ENCODE data around the gene MIDN. TPM values are rescaled to one million over a fixed set of nuclear protein-coding genes. Genes with fewer than 3 reads are reported as not detected.

The MIDN gene
- total and polyA plus RNA-seq, 2 donors (not counting 3 experiments of a cell fraction or from before 2014, with no cell fraction given) = 20.0 to 85.9 TPM

- DNase-seq (ENCODE audit: low read depth, low spot score) (no peak), FAIRE-seq (no peak)
- peaks cover 38% of the 10 kb centered on the region for H3K4me1 ChIP-seq (ENCODE audit: control insufficient read depth, extremely low read depth, insufficient read depth, low read length)
- dilution Hi-C loops (cut with MboI; ENCODE audit: extremely low pct_ligation_motif_present, low sequenced_read_pairs) (no loop called here), intact Hi-C loops (cut with micrococcal nuclease) (no loop called here)
- peaks cover 13 to 26% of the 10 kb centered on the region in 2 experiments for H3K36me3 ChIP-seq (ENCODE audit: control insufficient read depth in 2 of 2, extremely low read depth in 1 of 2, insufficient read depth in 2 of 2, low read length in 2 of 2)
- H3K9me1 ChIP-seq (replicated peaks; ENCODE audit: control insufficient read depth, extremely low read depth, insufficient read depth, low read length) = no peaks in the 10 kb centered on the region
- H4K20me1 ChIP-seq (replicated peaks; ENCODE audit: control insufficient read depth, extremely low read depth, insufficient read depth, low read length) = no peaks in the 10 kb centered on the region
- no peaks in the 10 kb centered on the region for H3K9me3 ChIP-seq (replicated peaks; ENCODE audit: control insufficient read depth, insufficient read depth, low read length)
- H3K4me2 ChIP-seq (ENCODE audit: insufficient read depth, low read length) = no peak overlapping the region
- no peak for TF ChIP-seq MYC (IDR thresholded peaks at IDR 0.05; ENCODE audit: low read depth, low read length)
- no peaks in the 10 kb centered on the region for H3K27me3 ChIP-seq (ENCODE audit: control insufficient read depth in 2 of 2, insufficient read depth in 2 of 2, low read length in 2 of 2)
- no peak overlapping the region for H3K9ac ChIP-seq (replicated peaks; ENCODE audit: extremely low read depth, insufficient read depth, low read length)
- CTCF ChIA-PET = interaction anchor here (0.6 to 7.2 kb wide), 5 partner anchors 15 to 155 kb away, joined by 3 to 1001 read pairs (median 3); partner anchors contain the start of gene ATP5F1D
- no TSS peak for BruUV-seq (replicated peaks)
- H3K4me3 ChIP-seq (replicated peaks in 1 of 3; ENCODE audit: insufficient read depth in 1 of 3, low read depth in 1 of 3, low read length in 3 of 3) = no peak overlapping the region
- no peak overlapping the region for H3K27ac ChIP-seq (ENCODE audit: insufficient read depth, low read depth, low read length)
- H2AFZ ChIP-seq (ENCODE audit: low read depth, low read length) = no peak overlapping the region
- POLR2A ChIA-PET = interaction anchor here (0.6 to 1.5 kb wide), 27 partner anchors 9 to 375 kb away, joined by 3 to 87 read pairs (median 4); partner anchors contain the start of genes ATP5F1D, CBARP, REEP6 and RNU6-9
- H3K79me2 ChIP-seq (ENCODE audit: control insufficient read depth, insufficient read depth, low read length) = peaks cover 37% of the 10 kb centered on the region
These were observed 20.1 kb downstream of the MIDN start for GRCh38 chr19:1268226-1269064.

GRCh38 chr19:1269065-1269477 is 20.7 kb downstream of the MIDN start, which contains the start of gene CIRBP:
CIRBP (plus strand) TSS chr19:1269332; CDS start chr19:1270934, 1,602 bp downstream.
- no peak within 1 kb of the TSS for H2AFZ ChIP-seq (ENCODE audit: low read depth, low read length)
- dilution Hi-C loops (cut with MboI; ENCODE audit: extremely low pct_ligation_motif_present, low sequenced_read_pairs) = no loop called here
- no peaks in the 10 kb centered on the region for H3K9me3 ChIP-seq (replicated peaks; ENCODE audit: control insufficient read depth, insufficient read depth, low read length)
- H3K36me3 ChIP-seq (ENCODE audit: control insufficient read depth in 2 of 2, extremely low read depth in 1 of 2, insufficient read depth in 2 of 2, low read length in 2 of 2) = peaks cover 19 to 29% of the 10 kb centered on the region in 2 experiments
- no peaks in the 10 kb centered on the region for H3K9me1 ChIP-seq (replicated peaks; ENCODE audit: control insufficient read depth, extremely low read depth, insufficient read depth, low read length)
- DNase-seq (ENCODE audit: low read depth, low spot score) (peak; percentile 99), FAIRE-seq (peak; percentile 98)
- peaks cover 38% of the 10 kb centered on the region for H3K4me1 ChIP-seq (ENCODE audit: control insufficient read depth, extremely low read depth, insufficient read depth, low read length)
- H3K27ac ChIP-seq (ENCODE audit: insufficient read depth, low read depth, low read length) = peak within 1 kb of the TSS; percentile 93
- H3K4me2 ChIP-seq (ENCODE audit: insufficient read depth, low read length) = peak within 1 kb of the TSS; percentile 96
- H3K4me3 ChIP-seq (replicated peaks in 1 of 3; ENCODE audit: insufficient read depth in 1 of 3, low read depth in 1 of 3, low read length in 3 of 3) = peak within 1 kb of the TSS; percentile 61 to 90 (median 76)
- peaks cover 42% of the 10 kb centered on the region for H3K79me2 ChIP-seq (ENCODE audit: control insufficient read depth, insufficient read depth, low read length)
- H4K20me1 ChIP-seq (replicated peaks; ENCODE audit: control insufficient read depth, extremely low read depth, insufficient read depth, low read length) = no peaks in the 10 kb centered on the region
- TF ChIP-seq POLR2A (IDR thresholded peaks at IDR 0.05; ENCODE audit: low read depth, low read length) (peak; percentile 99), GATA2 (IDR thresholded peaks at IDR 0.05; ENCODE audit: insufficient read depth, insufficient read length, low read depth, low read length) (no peak), EZH2 (IDR thresholded peaks at IDR 0.05; ENCODE audit: borderline replicate concordance, low read depth, low read length, severe bottlenecking) (no peak), POLR2AphosphoS5 (IDR thresholded peaks at IDR 0.05; ENCODE audit: insufficient read depth, low read depth, low read length) (peak; percentile 100)
- CTCF ChIA-PET = interaction anchor here (0.6 to 7.2 kb wide), 6 partner anchors 11 to 156 kb away, joined by 3 to 1001 read pairs (median 3); partner anchors contain the start of gene ATP5F1D
- BruUV-seq (replicated peaks) = no TSS peak
- intact Hi-C loops (cut with micrococcal nuclease) = no loop called here
- H3K9ac ChIP-seq (replicated peaks; ENCODE audit: extremely low read depth, insufficient read depth, low read length) = peak within 1 kb of the TSS; percentile 97
- H3K27me3 ChIP-seq (ENCODE audit: control insufficient read depth in 2 of 2, insufficient read depth in 2 of 2, low read length in 2 of 2) = no peaks in the 10 kb centered on the region
- POLR2A ChIA-PET = interaction anchor here (0.6 to 1.5 kb wide), 26 partner anchors 9 to 376 kb away, joined by 3 to 87 read pairs (median 4); partner anchors contain the start of genes ATP5F1D, CBARP, REEP6 and RNU6-9

All from endothelial cell of umbilical vein (primary cell).